Effector CD4-positive, alpha-beta T cell (primary cell): ENCODE measurements around the gene ZNRD2.

Source experiments
- DNase-seq: peaks from one replicate; pipeline ENCODE4 v3.0.0-alpha.2; 2020

ZNRD2 gene

DNA sequence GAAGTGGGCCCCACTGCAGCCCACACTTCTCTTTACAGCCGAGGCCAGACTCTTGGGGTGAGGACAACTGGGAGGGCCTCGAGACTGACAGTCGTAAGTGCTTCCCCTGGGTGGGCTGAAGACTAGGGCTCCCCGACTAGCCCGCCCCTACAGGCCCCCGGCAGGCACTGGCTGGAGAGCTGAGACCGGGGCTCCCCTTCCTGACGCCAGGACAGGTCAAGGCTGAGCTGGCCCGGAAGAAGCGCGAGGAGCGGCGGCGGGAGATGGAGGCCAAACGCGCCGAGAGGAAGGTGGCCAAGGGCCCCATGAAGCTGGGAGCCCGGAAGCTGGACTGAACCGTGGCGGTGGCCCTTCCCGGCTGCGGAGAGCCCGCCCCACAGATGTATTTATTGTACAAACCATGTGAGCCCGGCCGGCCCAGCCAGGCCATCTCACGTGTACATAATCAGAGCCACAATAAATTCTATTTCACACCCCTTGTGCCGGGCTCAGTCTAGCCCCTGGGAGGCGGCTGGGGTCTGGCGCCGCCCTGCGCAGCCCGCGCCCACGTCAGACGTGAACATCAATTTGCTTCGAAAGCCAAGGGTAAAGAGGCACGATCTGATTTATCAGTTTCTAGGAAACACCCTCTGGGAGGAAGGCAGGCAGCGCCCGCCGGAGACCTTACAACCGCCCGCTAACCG lies 31.9 kb upstream of the ZNRD2 start:
- no peak for DNase-seq

DNA sequence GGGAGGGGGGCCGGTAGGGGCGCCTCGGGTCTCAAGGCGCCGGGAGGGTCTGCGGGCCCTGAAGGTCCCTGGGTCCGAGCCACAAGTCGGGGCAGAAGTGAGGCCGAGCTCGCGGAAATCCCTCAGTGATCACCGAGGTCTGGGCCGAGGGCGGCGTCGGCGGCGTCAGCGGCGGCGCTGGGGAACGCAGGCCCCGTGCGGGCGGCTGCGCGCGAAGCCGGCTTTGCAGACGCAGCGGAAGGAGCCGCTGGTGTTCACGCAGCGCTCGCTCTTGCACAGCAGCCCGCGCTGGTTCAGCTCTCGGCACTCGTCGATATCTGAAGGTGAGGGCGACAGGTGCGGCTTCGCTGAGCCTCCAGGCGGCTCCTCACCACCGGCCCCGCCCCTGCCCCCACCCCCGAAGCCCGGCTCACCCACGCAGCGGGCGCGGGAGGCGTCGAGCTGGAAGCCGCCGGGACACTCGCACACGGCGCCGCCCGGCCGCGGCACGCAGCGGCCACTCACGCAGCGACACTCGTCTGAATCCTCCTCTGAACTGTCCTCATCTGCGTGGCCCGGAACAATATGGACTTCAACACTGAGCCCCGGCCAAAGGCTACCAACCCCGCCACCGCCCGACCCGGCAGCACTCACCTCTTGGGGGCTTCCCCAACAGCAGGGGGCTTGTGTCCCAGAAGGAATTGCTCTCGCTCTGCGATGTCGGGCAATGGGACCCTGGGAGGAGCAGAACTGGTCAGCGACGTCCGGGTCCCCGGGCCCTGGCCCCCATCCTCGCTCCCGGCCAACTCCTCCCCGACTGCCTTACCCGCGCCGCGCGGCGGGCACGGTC lies 31.1 kb upstream of the ZNRD2 start:
- no peak for DNase-seq

DNA sequence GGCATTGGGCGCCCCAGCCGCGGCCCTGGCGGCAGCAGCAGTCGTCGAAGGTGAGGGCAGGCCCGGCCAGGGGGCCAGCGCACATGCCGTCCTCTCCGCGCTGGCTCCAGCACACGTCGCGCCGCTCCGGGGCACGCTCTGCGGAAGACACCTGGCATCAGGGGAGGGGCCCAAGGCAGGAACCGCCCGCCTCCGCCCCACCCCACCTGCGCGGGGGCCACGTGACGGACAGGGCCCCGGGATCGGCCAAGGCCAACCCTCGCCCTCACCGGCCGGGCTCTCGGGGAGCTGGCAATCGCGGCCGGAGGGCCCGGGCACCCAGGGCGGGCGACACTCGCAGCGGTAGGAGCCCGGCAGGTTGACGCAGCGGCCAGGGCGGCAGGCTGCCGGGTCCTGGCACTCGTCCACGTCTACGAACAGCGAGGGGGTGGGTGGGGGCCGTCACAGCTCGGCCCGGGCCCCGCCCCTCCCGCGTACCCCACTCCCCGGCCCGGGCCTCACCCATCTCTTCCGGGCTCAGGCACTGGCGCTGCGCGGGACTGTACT lies 30.5 kb upstream of the ZNRD2 start:
- no peak for DNase-seq

DNA sequence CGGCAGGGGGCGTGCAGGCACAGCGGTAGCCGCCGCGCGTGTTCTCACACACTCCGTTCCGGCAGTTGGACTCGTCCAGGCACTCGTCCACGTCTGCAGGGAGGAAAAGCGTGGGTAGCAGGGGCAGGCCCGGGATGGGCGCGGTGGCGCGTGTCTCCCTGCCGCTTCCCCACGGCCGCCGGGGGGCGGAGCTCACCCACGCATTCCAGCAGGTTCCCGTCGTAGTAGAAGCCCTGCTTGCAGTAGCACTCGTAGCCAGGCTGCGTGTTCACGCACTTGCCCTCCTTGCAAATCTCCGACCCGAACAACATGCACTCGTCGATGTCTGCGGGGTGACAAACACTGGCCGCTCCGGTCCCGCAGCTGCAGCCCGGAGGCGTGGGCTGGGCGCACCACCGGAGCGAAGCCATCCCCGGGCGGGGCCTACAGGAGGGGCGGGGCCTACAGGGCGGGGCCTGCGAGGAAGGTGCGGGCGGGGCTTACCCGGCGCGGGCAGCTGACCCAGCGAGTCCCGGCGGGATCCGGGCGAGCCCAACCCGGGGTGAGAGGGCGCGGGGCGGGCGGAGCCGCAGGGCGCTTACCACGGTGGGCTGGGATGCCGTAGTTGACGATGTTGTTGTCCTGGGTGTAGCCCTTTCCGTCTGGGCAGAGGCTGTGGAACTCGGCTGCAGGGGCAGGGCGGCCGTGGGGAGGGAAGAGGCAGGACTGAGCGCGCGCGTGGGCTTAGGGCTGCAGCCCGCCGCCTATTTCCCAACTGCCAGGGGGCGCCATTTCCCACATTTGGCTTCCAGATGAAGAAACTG lies 29.8 kb upstream of the ZNRD2 start:
- peak; percentile 81 for DNase-seq

DNA sequence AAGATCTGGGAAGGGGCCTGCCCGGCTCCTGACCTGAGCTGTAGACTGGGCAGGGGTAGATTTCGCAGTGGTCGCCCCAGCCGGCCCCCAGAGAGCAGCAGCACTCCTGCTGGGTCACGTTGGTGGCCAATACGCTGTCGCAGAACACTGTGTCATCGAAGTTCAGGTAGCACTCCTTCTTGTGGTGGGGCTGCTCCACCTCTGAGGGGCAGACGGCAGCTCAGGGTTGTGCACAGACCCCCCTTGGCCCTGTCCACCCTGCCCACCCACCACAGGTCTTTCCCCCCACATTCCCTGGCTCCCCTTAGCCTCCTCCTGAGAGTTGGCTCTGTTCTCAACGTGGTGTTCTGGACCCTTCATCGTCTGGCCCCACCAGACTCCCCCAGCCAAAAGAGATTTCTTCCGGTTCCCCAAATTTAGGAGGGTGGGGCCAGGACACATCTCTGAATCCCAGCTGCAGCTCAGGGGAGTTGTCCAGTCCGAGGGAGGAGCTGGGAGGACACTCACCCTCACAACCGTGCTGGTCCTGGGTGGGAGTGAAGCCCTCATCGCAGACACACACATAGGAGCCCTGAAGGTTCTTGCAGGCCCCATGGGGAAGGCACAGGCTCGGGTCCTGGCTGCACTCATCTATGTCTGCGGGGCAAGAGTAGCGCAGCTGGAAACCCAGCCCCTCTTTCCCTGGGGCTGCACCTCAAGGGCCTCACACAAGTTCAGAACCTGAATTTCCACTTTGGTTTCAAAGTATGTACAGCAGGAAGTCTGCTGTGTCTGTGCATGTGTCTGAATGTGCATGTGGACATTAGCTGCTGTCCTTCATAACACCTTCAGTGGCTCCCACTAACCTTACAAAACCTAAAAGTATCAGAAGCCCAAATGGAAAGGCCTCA lies 28.9 kb upstream of the ZNRD2 start:
- no peak for DNase-seq

DNA sequence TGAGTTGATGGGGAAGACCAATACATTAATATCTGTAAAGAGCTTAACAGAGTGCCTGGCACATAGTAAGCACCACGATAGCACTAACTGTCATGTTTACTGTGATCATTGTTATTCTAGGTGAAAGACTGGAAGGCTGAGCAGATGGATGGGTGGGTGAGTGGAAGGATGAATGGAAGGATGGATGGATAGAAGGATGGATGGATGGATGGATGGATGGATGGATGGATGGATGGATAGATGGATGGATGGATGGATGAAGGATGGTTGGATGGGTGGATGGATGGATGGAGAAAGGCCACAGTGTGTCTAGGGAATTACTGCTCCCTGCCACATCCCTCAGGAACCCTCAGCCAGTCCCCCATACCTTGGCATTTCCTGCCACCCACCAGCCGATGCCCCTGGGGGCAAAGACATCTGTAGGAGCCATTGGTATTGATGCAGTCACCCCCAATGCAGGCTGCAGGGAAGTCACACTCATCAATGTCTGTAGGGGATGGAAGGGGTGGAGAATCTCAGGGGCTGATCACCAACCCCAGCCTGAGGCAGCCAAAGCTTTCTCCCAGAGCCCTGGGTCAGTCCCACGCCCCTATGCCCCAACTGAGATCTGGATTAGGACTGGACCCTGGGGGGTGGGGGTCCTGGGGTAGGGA lies 27.4 kb upstream of the ZNRD2 start:
- no peak for DNase-seq

DNA sequence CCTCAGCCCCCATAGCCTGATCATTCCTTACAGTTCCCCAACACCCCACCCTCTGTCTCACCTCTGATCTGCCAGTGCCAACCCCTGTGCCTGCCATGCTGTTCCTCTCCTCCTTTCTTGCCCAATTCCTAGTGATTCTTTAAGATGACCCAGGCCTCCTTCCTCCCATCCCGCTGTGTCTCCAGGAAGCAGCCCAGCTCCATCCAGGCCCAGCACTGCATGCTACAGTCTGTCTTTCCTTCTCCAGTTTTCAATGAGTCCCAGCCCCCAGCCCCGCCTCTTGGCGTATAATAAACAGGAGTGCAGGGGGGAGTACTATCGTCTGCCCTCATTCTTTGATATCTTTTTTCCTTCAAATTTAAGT lies 24.4 kb upstream of the ZNRD2 start:
- DNase-seq, result peak; percentile 5

DNA sequence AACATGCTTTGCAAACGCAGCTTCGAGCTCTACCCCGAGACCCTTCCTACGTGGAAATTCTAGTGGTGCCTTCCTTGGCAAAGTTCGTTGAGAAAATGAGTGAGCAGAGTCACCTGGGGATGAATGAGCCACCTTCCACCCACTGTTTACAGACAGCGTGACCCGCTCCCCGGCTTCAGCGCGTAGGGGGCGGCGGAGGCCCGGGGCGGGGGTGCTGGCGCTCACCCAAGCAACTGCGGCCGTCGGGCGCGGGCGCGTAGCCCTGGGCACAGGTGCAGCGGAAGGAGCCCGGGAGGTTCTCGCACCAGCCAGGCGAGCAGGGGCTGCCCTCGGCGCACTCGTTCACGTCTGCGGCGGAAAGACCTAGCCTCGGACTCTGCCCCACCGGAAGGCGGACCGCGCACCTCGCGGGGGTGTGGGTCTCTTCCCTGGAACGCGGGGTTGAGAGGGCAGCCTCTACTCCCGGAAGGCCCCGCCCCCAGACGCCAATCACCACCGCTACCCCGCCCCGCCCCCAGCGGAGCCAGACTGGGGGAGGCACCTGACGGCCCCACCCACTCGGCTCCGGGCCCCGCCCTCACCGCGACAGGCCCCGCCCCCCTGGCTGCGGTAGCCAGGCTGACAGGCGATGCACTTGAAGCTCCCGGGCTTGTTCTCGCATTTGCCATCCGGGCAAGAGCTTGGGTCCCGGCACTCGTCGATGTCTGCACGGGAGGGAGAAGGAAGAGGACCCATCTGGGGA lies 23.9 kb upstream of the ZNRD2 start:
- peak; percentile 98 for DNase-seq

DNA sequence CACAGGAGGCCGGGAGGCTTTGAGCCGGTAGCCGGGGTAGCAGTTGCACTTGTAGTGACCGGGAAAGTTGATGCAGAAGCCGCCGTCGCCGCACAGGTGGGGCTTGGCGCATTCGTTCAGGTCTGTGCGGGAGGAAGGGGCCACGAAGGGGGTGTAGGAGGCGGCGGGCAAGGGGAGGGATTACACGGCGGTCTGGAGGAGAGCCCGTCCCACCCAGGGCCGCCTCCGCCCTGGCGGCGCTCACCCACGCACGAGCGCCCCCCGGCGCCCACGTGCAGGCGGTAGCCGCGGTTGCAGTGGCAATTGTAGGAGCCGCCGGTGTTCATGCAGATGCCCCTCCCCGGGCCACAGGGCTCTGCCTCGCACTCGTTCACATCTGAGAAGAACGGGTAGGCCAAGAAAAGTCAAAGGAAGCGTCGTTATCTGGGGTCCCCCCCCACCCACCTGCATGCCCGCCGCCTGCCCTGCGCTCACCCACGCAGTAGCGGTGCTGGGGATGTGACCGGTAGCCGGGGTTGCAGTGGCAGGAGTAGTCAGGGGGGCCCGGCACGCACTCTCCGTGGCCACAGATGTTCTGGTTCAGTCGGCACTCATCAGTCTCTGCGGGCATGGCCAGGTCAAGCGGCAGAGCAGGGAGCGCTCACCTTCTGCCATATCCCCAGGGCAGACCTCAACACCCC lies 22.7 kb upstream of the ZNRD2 start:
- peak; percentile 22 for DNase-seq

DNA sequence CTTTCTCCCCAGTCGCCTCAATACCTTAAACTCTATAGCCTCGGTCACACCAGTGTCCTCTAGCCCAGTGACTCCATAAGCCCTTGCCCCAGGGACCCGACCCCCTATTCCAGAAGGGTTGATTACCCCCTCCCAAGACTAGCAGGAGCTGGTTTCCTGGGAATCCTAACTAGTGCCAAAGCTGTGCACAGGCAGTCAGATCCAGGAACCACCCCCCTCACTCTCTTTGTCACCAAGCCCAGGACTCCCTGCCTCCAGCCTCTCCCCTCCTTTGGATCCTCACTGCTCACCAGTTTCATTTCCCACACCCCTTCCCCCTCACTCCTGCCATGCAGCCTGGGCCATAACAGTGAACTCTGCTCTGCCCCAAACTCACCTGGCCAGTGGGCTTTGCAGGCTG lies 21.9 kb upstream of the ZNRD2 start:
- DNase-seq, result no peak

DNA sequence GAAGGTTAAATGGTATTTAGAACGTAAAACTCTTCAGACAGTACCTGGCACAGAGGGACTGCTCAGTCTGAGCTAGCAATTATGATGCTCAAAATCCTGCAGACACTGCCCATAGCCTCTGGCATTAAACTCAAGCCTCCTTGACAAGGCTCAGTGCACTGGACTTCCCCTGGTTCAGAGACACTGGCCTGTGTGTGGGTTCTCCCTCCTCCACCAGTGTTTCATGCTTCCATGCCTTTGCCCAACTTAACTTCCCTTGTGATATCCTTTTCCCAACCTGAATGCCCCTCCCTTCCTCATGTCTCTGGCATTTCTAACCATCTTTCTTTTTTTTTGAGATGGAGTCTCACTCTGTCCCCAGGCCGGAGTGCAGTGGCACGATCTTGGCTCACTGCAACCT lies 21.2 kb upstream of the ZNRD2 start:
- DNase-seq, result no peak

DNA sequence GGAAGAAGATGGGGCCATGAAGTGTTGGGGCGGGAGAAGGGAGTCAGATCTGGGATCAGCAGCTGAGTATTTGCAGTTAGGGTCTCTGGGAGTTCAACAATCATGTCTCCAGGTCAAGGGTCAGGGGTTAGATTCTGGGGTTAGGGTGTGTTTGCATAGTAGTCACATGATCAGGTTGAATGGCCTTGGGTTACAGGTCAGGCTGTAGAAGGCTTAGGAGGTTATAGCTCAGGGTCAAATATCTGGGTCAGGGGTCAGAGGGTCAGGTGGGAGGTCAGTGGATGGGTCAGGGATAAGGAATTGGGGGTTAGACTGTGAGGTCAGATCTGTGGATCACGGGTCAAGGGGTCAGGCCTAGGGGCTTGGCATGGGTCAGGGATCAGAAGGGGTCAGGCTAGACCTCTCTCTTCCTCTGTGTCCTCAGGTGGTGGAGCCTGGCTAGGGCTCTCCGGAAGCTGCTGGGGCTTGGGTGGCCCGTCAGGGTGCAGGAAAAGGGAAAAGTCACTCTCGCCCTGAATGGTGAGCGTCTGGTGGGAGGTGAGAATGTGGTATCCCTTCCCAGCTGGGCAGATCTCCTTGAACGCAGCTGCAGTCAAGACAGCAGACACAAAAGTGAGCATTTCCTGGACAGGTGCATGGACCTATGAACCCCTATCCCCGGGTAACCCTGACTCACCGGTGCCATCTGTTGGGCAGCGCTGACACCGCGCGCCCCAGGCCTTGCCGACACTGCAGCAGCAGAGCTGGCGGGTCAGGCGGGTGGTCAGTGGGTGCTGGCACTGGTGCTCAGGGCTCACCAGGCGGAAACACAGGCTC lies 18.5 kb upstream of the ZNRD2 start:
- DNase-seq, result peak; percentile 55

DNA sequence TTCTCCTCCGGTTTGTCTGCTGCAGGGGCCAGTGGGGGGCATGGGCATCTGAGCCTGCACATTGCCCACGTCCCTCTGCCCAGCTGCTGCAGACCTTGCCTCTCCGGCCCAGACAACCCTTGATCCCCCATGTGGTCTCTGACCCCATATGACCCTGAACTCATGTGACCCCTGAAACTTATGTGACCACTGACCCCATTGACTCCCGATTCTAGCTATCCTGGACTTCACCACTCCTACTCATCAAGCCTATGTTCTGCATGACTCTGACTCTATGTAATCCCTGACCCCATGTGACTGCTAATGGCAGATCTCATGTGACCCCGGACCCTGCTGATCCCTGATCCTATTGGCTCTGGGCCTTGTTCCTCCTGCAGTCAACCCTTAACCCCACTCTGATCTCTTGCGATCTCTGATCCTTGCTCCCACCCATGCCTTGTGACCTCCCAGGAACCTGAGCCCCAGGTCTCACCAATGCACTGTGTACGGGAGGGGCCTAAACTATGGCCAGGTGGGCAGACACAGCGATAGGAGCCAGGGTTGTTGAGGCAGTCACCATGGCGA lies 17.8 kb upstream of the ZNRD2 start:
- DNase-seq, result no peak

DNA sequence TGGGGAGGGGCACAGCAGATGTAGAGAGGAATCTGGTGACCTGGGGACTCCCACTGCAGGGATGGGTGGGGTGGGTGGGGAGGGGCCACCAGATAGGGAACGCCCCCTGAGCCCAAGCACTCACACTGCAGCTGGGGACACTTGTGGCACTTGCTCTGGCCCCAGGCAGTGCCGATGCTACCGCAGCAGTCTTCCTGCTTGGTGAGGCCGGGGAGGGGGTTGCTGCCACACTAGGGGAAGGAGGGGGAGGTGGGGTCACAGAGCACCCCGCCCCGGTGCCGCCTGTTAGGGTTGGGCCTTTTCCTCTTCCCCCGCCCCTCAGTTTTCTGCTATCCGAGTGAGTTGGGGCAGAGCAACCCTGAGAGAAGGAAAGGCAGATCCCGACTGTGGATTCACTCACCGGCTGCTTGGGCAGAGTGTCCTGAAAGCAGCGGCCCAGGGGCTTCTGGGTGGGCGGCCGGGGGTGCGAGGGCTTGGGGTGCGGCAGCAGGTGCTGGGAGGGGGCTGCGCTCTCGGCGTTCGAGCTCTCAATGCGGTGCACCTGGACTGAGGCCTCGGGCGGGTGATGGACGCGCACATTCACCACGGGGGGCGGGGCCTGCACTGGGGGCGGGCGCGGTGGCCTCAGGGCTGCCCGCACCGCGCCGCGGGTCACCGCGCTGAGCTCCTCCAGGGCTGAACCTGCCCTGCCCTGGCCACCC lies 16.8 kb upstream of the ZNRD2 start:
- peak; percentile 58 for DNase-seq

DNA sequence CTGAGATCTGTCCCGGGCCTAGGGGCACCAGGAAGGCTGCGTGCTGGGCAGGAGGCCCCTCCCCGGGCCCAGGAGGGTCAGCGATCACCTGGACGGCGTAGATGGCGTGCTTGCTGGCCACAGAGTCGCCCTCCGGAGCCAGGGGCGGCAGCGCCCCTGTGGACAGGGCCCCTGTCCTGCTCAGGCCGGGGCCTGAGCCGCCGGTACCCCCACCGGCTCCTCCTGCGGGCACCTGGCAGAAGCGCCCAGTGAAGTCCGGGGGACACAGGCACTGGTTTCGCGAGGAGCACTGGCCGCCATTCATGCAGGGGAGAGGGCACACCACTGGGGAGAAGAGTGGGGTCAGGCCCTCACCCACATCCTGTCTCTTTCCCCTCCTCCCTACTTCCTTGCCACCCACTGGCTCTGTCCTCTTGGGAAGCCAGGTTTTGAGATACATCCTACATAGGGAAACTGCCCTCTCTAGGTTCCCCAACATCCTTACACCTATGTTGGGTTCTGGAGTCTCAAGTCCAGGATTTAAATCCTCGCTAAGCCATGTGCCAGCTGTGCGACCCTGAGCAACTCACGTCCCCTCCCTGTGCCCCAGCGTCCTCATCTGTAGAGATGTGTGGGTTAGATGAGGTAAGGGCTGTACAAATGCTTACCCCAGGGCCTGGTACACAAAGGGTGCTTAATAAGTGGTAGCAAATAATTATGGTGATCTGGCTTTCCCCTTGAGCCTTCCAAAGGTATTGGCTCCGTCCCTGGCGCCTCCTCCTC lies 16.0 kb upstream of the ZNRD2 start:
- DNase-seq, result no peak

DNA sequence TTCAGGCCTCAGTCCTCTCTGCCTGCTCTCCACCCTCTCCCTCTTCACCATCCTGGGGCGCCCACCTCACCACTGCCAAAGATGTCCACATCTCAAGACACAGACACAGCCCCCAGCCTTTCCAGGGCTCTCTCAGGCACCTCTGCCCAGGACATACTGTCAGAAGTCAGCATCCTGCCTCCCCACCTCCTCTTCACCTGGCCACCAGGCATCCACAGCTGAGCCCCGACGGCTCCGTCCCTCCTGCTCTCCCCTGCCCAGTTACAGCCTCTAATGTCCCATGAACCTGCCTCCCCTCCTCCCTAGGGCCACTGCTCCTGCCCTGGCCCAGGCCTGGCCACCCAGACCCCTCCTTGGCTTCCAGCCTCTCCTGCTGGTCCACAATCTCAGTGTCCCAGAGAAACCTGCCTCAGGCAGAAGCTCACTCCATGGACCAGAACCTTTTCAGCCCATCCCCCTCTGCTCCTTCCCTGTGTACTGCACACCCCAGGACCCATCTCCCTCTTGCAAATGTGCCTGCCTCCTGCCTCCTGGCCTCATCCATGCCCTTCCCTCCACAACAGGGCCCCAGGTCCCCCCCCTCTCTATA lies 15.3 kb upstream of the ZNRD2 start:
- DNase-seq, result no peak

DNA sequence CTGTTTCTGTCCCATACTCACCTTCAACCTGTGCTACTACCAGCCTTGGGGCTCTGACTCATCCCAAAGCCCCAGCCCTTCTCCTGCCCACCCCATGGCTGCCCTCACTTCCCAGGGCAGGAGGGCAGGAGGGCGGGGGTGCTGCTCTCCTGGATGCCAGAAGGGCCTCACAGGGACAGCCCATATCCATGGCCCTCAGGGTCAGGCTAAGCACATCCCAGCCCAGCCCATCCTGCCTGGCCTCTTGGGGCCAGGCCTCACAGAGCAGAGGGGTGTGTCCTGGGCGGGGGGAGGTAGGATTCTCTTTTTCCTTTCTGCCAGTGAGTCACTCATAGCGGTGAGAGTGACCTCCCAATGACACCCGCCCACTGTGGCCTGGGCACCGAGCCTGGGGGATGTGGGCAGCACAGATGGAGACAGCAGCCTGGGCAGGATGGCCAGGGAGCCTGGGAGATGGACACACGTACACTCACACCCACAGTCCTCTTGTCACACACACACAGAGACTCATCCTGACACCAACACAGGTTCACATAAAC lies 14.5 kb upstream of the ZNRD2 start:
- peak; percentile 2 for DNase-seq
